ENCODE data around the gene ZMIZ1. TPM values are rescaled to one million over a fixed set of nuclear protein-coding genes. Genes with fewer than 3 reads are reported as not detected.

ZMIZ1 gene
- total and polyA plus RNA-seq, 2 experiments from 2014 or later = 9.2 to 30.9 TPM

DNA sequence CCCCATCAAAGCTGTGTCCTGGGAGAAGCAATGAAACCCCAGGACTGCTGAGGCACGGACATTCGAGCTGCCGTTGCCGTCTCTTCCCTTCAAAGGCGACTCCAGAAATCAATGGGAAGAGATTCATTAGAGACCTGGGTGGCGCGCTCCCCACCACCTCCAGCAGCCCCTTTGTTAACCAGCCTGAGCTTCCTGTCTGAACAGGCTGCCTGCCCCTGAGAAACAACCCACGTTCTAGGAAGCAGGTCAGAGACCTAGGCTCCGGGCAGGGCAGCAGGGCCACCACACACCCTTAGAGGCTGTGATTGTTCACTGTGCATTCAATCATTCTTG, 167.6 kb downstream of the ZMIZ1 start:
- Histone ChIP-seq H3K4me3 (no peak overlapping the region), H3K27me3 (ENCODE audit: insufficient read depth) (peaks cover 87% of the 10 kb centered on the region), H3K79me2 (replicated peaks; ENCODE audit: insufficient read depth) (no peaks in the 10 kb centered on the region), H3K4me2 (peak overlapping the region; percentile 46), H3K4me1 (ENCODE audit: insufficient read depth) (peaks cover 47% of the 10 kb centered on the region), H3K9me2 (ENCODE audit: insufficient read depth) (no peaks in the 10 kb centered on the region), H2AFZ (no peak overlapping the region), H3K27ac (ENCODE audit: low read depth) (no peak overlapping the region), H4K20me1 (replicated peaks; ENCODE audit: insufficient read depth) (peaks cover 47% of the 10 kb centered on the region), H3K36me3 (ENCODE audit: insufficient read depth) (no peaks in the 10 kb centered on the region), H3F3A (replicated peaks; ENCODE audit: low read depth) (peaks cover 9% of the 10 kb centered on the region; the same call in 1 of the 2 replicates)
- peak; percentile 42 for ATAC-seq
- Mint-ChIP-seq H3K4me1 (peaks cover 62% of the 10 kb centered on the region), H3K9me3 (no peaks in the 10 kb centered on the region), H3K27me3 (ENCODE audit: insufficient read depth, low read depth, poor library complexity) (peaks cover 78% of the 10 kb centered on the region), H3K36me3 (ENCODE audit: low read depth) (peaks cover 6% of the 10 kb centered on the region), H3K4me3 (0 out of 3 replicates have a peak overlapping the region, but pooled peaks have one; percentile 2), H3K27ac (no peak overlapping the region)
- DNase-seq (ENCODE audit: low spot score) = peak; percentile 77
- TF ChIP-seq ZNF114 (CRISPR knock-in tag; IDR thresholded peaks at IDR 0.05) (no peak), POLR2AphosphoS5 (IDR thresholded peaks at IDR 0.05; ENCODE audit: low read depth) (0 out of 2 replicates have a peak, but pooled peaks have one; percentile 25)

DNA sequence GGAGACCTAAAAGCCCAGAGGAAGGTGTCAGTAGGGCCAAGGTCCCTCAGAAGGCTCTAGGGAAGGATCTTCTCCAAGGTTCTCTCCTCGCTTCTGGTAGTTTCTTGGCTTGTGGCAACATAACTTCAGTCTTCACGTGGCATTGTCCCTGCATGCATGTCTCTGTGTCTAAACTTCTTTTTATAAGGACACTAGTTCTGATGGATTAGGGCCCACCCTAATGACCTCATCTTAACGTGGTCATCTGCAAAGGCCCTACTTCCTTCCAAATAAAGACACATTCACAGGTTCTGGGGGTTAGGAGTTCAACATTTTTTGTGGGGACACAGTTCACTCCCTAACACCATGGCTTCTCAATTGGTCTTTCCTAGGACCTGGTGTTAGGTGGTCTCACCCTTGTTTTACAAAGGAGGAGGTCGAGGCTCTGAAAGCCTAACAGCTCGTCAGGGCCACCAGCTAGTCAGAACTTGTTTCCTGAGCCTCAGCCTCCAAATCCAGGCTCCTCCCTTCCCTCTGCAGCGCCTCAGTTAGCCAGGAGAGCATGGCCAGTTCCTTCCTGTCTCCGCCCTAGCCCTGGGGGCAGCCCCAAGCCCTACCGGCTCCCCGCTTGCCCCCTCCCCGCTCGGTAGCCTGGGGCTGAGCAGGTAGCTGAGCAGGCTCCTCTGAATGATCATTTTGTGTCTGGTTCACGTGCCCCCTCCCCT, 168.8 kb downstream of the ZMIZ1 start:
- TF ChIP-seq ZNF114 (CRISPR knock-in tag; IDR thresholded peaks at IDR 0.05) = no peak
- TF ChIP-seq, protein P1, sequence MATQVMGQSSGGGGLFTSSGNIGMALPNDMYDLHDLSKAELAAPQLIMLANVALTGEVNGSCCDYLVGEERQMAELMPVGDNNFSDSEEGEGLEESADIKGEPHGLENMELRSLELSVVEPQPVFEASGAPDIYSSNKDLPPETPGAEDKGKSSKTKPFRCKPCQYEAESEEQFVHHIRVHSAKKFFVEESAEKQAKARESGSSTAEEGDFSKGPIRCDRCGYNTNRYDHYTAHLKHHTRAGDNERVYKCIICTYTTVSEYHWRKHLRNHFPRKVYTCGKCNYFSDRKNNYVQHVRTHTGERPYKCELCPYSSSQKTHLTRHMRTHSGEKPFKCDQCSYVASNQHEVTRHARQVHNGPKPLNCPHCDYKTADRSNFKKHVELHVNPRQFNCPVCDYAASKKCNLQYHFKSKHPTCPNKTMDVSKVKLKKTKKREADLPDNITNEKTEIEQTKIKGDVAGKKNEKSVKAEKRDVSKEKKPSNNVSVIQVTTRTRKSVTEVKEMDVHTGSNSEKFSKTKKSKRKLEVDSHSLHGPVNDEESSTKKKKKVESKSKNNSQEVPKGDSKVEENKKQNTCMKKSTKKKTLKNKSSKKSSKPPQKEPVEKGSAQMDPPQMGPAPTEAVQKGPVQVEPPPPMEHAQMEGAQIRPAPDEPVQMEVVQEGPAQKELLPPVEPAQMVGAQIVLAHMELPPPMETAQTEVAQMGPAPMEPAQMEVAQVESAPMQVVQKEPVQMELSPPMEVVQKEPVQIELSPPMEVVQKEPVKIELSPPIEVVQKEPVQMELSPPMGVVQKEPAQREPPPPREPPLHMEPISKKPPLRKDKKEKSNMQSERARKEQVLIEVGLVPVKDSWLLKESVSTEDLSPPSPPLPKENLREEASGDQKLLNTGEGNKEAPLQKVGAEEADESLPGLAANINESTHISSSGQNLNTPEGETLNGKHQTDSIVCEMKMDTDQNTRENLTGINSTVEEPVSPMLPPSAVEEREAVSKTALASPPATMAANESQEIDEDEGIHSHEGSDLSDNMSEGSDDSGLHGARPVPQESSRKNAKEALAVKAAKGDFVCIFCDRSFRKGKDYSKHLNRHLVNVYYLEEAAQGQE (IDR thresholded peaks at IDR 0.05; ENCODE audit: unreplicated experiment) = no peak
- TF ChIP-seq, protein P2, sequence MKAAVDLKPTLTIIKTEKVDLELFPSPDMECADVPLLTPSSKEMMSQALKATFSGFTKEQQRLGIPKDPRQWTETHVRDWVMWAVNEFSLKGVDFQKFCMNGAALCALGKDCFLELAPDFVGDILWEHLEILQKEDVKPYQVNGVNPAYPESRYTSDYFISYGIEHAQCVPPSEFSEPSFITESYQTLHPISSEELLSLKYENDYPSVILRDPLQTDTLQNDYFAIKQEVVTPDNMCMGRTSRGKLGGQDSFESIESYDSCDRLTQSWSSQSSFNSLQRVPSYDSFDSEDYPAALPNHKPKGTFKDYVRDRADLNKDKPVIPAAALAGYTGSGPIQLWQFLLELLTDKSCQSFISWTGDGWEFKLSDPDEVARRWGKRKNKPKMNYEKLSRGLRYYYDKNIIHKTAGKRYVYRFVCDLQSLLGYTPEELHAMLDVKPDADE (IDR thresholded peaks at IDR 0.05) = no peak
- H3F3A ChIP-seq (replicated peaks; ENCODE audit: low read depth) = peaks cover 9% of the 10 kb centered on the region; the same call in 1 of the 2 replicates
- Mint-ChIP-seq H3K4me3 (no peak overlapping the region), H3K27me3 (ENCODE audit: insufficient read depth, low read depth, poor library complexity) (peaks cover 84% of the 10 kb centered on the region), H3K4me1 (peaks cover 68% of the 10 kb centered on the region), H3K9me3 (no peaks in the 10 kb centered on the region), H3K27ac (no peak overlapping the region), H3K36me3 (ENCODE audit: low read depth) (peaks cover 6% of the 10 kb centered on the region)
- H3K4me3 ChIP-seq = no peak overlapping the region
- peaks cover 53% of the 10 kb centered on the region for H4K20me1 ChIP-seq (replicated peaks; ENCODE audit: insufficient read depth)
- H2AFZ ChIP-seq = no peak overlapping the region
- peaks cover 92% of the 10 kb centered on the region for H3K27me3 ChIP-seq (ENCODE audit: insufficient read depth)
- DNase-seq (ENCODE audit: low spot score) (no peak), ATAC-seq (no peak)
- no peaks in the 10 kb centered on the region for H3K36me3 ChIP-seq (ENCODE audit: insufficient read depth)
- no peak overlapping the region for H3K27ac ChIP-seq (ENCODE audit: low read depth)
- peak overlapping the region; percentile 46 for H3K4me2 ChIP-seq
- H3K9me2 ChIP-seq (ENCODE audit: insufficient read depth) = no peaks in the 10 kb centered on the region
- peaks cover 53% of the 10 kb centered on the region for H3K4me1 ChIP-seq (ENCODE audit: insufficient read depth)
- no peaks in the 10 kb centered on the region for H3K79me2 ChIP-seq (replicated peaks; ENCODE audit: insufficient read depth)

Data from GM23338 (cell line).